K562 (cell line): Measurements from ENCODE around the gene WDR83. TPM values are rescaled to one million over a fixed set of nuclear protein-coding genes. Genes with fewer than 3 reads are reported as not detected.

Experiments
- MCM3 ChIP-seq: fragments of 450-650 bp; IDR thresholded peaks from 2 replicates; pipeline ENCODE4 v1.6.1; 2016
- POLR2A ChIP-seq: fragments of 450-650 bp; conservative IDR thresholded peaks from 2 replicates; pipeline ENCODE4 v1.6.1; 2016
- SMARCE1 ChIP-seq: fragments of 450-650 bp; IDR thresholded peaks from 2 replicates; pipeline ENCODE4 v1.7.1; 2016; ENCODE audit warnings: mild to moderate bottlenecking
- TCF7 ChIP-seq: sonication (generic); IDR thresholded peaks from 2 replicates; pipeline ENCODE4 v1.6.1; 2016; ENCODE audit warnings: antibody characterized with exemption, borderline replicate concordance
- ZNF444 ChIP-seq: fragments of 250-450 bp; sonication (Bioruptor Pico); IDR thresholded peaks from 2 replicates; pipeline ENCODE4 v1.4.0; 2020; ENCODE audit warnings: mild to moderate bottlenecking, moderate library complexity
- polyA plus RNA-seq, 8 experiments: library from polyadenylated mRNA; depleted of rRNA in 4 of 8; stranded (reverse) in 5 of 8; unstranded in 3 of 8; fragments of >200 nt; fragmentation: Nextera tagmentation in 2 of 8; fragmentation: Illumina TruSeq in 1 of 8; extraction: Ambion mirVana in 2 of 8; extraction: Trizol in 1 of 8; gene quantifications; 2 replicates each; pipeline versions ENCODE4 v1.2.1 to v1.2.3, GENCODE V29; 2011 to 2014; ENCODE audit warnings: inconsistent platforms in 1 of 8, missing spikeins in 1 of 8
- total RNA-seq, 7 experiments: library from RNA; depleted of rRNA in 6 of 7; stranded (reverse); fragments of >200 nt in 6 of 7; fragmentation: Illumina TruSeq in 2 of 7; extraction: Trizol in 2 of 7; gene quantifications; 2 replicates each; pipeline versions ENCODE4 v1.2.1 to v1.2.3, GENCODE V29; 2011 to 2021; ENCODE audit warnings: low replicate concordance in 1 of 7
- TF ChIP-seq, protein P1 (sequence below), 2 experiments: fragments of 450-650 bp; formaldehyde crosslinking in 1 of 2; IDR thresholded peaks; 2 replicates each; pipeline versions ENCODE4 v1.4.0 to v1.6.1; 2014 to 2020; ENCODE audit warnings: mild to moderate bottlenecking in 2 of 2, borderline replicate concordance in 1 of 2, low read depth in 1 of 2
- TF ChIP-seq, protein P2 (sequence below): fragments of 250-450 bp; sonication (Bioruptor Pico); IDR thresholded peaks from 2 replicates; pipeline ENCODE4 v1.5.0; 2022; ENCODE audit warnings: mild to moderate bottlenecking
- TF ChIP-seq, protein P3 (sequence below): sonication (generic); formaldehyde crosslinking; IDR thresholded peaks from 2 replicates; pipeline ENCODE4 v1.8.1; 2023; ENCODE audit warnings: missing genetic modification reagents, mild to moderate bottlenecking, borderline replicate concordance

WDR83 gene
- total and polyA plus RNA-seq, 9 of the 15 experiments (the other 6 are each of a cell fraction or from before 2014, with no cell fraction given), result 0.52 to 21.3 (median 4.2) TPM

DNA sequence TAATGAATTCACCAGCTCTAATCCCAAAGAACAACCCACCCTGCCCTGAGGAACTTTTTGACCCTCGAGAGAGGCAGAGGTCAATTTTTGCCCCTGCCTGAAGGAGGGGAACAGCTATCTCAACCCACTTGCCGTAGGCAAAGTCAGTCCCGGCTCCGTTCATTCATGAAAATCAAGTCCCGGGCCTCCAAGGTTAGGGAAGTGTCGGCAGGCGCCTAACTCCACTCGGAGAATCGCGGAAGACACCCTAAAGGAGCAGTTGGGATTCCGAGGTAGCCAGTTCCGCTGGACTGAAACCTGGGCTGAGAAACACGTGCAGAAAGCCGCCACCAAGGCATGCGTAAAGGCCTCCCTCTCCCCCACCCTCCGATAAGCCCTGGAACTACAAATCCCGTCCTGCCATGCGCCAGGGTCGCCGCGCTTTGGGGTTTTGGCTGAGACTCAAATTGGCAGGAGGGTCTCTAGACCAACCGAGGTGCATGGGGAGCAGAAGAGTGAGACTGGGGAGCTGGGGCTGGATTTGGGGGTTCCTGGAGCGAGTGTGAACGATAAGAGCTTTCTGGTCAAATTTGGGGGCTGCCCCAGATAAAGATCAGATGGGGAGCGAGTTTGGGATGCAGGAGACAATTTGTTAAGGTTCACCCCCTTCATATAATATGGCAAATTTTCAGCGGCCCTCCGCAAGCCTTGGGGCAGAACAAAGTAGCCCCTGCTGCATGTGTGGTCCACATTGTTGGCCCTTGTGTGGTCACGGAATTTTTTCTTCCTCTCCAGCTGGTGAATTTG is 57.2 kb downstream of the WDR83 start, which contains the start of gene TNPO2 (continued):
- TF ChIP-seq, protein P1, sequence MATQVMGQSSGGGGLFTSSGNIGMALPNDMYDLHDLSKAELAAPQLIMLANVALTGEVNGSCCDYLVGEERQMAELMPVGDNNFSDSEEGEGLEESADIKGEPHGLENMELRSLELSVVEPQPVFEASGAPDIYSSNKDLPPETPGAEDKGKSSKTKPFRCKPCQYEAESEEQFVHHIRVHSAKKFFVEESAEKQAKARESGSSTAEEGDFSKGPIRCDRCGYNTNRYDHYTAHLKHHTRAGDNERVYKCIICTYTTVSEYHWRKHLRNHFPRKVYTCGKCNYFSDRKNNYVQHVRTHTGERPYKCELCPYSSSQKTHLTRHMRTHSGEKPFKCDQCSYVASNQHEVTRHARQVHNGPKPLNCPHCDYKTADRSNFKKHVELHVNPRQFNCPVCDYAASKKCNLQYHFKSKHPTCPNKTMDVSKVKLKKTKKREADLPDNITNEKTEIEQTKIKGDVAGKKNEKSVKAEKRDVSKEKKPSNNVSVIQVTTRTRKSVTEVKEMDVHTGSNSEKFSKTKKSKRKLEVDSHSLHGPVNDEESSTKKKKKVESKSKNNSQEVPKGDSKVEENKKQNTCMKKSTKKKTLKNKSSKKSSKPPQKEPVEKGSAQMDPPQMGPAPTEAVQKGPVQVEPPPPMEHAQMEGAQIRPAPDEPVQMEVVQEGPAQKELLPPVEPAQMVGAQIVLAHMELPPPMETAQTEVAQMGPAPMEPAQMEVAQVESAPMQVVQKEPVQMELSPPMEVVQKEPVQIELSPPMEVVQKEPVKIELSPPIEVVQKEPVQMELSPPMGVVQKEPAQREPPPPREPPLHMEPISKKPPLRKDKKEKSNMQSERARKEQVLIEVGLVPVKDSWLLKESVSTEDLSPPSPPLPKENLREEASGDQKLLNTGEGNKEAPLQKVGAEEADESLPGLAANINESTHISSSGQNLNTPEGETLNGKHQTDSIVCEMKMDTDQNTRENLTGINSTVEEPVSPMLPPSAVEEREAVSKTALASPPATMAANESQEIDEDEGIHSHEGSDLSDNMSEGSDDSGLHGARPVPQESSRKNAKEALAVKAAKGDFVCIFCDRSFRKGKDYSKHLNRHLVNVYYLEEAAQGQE (IDR thresholded peaks at IDR 0.05; ENCODE audit: borderline replicate concordance), result no peak
- TF ChIP-seq, protein P1 (CRISPR knock-in tag; IDR thresholded peaks at IDR 0.05; ENCODE audit: low read depth), result 0 out of 2 replicates have a peak, but pooled peaks have one; percentile 33
- TF ChIP-seq, protein P2, sequence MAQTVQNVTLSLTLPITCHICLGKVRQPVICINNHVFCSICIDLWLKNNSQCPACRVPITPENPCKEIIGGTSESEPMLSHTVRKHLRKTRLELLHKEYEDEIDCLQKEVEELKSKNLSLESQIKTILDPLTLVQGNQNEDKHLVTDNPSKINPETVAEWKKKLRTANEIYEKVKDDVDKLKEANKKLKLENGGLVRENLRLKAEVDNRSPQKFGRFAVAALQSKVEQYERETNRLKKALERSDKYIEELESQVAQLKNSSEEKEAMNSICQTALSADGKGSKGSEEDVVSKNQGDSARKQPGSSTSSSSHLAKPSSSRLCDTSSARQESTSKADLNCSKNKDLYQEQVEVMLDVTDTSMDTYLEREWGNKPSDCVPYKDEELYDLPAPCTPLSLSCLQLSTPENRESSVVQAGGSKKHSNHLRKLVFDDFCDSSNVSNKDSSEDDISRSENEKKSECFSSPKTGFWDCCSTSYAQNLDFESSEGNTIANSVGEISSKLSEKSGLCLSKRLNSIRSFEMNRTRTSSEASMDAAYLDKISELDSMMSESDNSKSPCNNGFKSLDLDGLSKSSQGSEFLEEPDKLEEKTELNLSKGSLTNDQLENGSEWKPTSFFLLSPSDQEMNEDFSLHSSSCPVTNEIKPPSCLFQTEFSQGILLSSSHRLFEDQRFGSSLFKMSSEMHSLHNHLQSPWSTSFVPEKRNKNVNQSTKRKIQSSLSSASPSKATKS, result no peak
- TF ChIP-seq POLR2A (peak; percentile 84), SMARCE1 (no peak), TCF7 (0 out of 2 replicates have a peak, but pooled peaks have one; percentile 26), ZNF444 (peak; percentile 67; the same call in 1 of the 2 replicates), MCM3 (no peak)
- TF ChIP-seq, protein P3, sequence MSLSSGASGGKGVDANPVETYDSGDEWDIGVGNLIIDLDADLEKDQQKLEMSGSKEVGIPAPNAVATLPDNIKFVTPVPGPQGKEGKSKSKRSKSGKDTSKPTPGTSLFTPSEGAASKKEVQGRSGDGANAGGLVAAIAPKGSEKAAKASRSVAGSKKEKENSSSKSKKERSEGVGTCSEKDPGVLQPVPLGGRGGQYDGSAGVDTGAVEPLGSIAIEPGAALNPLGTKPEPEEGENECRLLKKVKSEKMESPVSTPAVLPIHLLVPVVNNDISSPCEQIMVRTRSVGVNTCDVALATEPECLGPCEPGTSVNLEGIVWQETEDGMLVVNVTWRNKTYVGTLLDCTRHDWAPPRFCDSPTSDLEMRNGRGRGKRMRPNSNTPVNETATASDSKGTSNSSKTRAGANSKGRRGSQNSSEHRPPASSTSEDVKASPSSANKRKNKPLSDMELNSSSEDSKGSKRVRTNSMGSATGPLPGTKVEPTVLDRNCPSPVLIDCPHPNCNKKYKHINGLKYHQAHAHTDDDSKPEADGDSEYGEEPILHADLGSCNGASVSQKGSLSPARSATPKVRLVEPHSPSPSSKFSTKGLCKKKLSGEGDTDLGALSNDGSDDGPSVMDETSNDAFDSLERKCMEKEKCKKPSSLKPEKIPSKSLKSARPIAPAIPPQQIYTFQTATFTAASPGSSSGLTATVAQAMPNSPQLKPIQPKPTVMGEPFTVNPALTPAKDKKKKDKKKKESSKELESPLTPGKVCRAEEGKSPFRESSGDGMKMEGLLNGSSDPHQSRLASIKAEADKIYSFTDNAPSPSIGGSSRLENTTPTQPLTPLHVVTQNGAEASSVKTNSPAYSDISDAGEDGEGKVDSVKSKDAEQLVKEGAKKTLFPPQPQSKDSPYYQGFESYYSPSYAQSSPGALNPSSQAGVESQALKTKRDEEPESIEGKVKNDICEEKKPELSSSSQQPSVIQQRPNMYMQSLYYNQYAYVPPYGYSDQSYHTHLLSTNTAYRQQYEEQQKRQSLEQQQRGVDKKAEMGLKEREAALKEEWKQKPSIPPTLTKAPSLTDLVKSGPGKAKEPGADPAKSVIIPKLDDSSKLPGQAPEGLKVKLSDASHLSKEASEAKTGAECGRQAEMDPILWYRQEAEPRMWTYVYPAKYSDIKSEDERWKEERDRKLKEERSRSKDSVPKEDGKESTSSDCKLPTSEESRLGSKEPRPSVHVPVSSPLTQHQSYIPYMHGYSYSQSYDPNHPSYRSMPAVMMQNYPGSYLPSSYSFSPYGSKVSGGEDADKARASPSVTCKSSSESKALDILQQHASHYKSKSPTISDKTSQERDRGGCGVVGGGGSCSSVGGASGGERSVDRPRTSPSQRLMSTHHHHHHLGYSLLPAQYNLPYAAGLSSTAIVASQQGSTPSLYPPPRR (CRISPR knock-in tag), result no peak
